NCI-H146 treated with DMSO at 0.1 percent for 48 hours (cell line): ENCODE results near the gene ZNF705A.
"Not testable (repeated sequence)": the region's sequence is repeated elsewhere in the genome, so short reads cannot be mapped to it uniquely, and the experiment has no call there.

Experiments
- DNase-seq: peaks from one replicate; lab custom pipeline; 2025; ENCODE audit not compliant: unreplicated experiment; lab: John Stamatoyannopoulos, UW

Gene ZNF705A

GRCh38 chr12:8183346-8183745 is 26.5 kb downstream of the ZNF705A start:
- DNase-seq: not testable (repeated sequence)

- not testable (repeated sequence) for DNase-seq
These were observed 27.4 kb downstream of the ZNF705A start for GRCh38 chr12:8184206-8184605.

DNA sequence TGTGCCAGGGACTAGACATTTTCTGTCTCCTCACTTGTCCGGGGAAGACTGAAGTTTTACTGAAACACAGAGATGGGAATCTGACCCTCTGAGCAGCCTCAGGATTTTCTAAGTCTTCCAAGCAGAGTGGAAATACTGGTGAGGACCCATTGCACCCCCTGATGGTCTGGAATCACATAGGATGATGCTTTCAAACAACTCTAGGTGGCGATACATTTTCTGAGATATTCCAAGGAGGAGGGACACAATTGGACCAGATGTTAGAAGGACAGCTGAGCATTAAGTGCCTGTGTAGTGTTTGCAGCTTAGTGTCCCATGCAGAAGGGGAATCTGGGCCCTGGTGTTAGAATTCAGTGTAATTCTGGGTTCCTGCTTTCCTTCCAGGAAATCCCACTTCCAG is 31.3 kb downstream of the ZNF705A start:
- DNase-seq: not testable (repeated sequence)

DNA sequence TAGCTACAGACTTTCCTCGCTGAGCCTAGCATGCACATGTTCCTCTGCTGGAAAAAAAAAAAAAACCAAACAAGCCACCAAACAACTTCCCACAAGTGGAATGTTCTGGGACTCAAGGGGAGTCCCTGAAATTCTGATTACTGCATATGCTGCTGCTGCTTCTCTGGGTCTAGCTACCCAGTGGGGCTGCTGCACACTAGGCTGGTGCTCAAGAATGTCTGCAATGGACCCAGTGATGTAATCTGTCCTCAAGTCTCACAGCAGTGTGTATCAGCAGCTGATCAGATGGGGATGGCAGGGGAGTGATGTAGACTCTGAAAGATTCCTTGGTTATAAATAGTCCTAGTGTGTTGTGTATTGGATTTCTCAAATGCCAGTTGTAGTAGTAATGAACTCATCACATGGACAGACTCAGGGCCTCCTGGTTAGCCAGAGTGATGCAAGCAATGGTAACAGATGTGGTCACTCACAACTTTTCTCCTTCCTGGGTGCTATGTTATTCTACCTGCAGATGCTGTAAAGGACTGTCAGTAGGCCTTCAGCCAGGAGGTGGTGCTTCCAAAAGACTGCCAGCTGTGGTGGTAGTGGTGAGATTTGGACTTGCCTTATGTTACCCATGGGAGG is 41.0 kb downstream of the ZNF705A start:
- not testable (repeated sequence) for DNase-seq

DNA sequence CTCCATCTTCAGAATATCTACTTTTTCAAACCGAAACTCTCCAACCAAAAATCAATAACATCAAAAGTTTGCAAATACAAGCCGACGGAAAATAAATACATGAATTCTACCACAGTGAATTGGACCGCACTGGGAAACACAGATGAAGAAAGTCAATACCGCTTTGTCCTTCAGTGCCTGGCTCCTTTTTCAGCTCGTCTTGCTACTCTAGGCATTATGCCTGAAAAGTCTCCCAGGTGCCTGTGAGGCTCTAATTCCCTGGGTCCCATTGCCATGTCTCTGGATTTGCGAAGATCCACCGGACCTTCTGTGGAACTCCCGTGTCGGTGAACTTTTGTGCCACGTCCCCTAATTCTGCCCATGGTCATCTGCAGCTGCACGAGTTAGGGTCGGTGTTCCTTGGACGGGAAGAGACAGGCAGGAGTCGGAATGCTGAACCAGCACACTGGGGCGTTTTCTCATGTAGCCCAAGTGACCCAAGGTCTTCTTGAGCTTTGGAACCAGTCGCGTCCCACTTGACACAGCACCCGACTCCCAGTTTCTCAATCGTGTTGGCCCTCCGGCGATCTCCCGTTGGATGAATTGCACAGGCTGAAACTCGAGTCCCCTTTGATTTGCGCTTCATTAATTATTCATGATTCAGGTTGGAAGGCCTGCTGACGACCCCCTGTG is 62.0 kb downstream of the ZNF705A start:
- not testable (repeated sequence) for DNase-seq

DNA sequence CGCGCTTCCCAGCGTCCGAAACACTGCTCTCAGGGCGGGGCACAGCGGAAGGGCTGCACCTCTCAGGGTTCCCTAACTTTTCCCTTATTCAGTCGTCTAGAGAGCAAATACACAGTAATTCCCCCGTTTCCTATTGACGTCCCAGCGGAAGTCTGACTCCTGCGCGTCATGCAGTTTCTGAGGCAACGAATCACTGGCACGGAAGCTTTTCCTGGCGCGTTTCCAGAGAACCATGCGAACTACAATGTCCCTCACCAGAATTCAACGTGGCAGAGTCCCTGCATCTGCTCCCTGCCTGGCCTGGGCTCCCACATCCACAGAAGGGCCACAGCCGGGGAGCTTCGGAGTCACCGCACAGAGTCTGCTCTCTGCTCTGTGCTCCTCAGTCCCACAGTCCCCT is 64.6 kb downstream of the ZNF705A start:
- DNase-seq: not testable (repeated sequence)

- DNase-seq: not testable (repeated sequence)
These were observed 65.0 kb downstream of the ZNF705A start for GRCh38 chr12:8221844-8222243.

GRCh38 chr12:8222303-8222702 is 65.5 kb downstream of the ZNF705A start:
- DNase-seq: not testable (repeated sequence)

DNA sequence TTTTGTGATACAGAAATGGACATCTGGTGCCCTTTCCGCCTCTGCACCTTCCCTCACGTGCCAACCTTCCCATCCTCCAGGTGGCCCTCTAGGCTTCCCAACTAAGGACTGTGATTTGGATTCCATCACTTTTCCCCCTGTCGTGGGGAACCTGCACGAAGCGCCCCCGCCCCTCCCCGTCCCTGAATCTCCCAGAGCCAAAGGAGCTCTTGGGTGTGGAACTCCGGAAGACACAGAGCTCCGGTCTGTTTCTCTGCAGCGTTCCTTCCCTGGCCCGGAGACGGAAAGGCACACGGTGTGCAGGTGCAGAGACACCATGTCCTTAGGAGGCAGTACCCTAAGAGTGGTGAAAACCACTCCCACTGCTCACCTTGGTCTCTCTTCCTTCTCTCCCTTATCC is 66.8 kb downstream of the ZNF705A start:
- not testable (repeated sequence) for DNase-seq

DNA sequence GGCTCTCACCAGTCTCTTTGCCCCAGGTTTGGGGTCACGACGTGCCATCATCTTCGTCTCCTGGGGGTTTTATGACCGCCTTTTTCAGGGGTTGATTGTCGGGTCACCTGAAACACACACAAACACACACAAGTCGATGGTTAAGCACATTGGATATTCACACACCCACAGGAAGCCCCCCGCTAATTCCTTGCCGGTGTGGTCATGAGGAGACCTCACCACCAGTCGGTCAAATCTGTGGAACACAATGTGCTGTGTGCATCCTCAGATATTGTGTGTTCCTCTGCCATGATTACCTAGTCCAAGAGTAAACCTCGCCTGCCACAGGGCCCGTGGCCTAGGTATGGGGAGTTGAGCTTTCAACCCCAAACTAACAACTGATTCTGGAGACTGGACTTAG is 68.0 kb downstream of the ZNF705A start:
- not testable (repeated sequence) for DNase-seq

- no peak for DNase-seq
These were observed 69.5 kb downstream of the ZNF705A start for GRCh38 chr12:8226355-8226754.

DNA sequence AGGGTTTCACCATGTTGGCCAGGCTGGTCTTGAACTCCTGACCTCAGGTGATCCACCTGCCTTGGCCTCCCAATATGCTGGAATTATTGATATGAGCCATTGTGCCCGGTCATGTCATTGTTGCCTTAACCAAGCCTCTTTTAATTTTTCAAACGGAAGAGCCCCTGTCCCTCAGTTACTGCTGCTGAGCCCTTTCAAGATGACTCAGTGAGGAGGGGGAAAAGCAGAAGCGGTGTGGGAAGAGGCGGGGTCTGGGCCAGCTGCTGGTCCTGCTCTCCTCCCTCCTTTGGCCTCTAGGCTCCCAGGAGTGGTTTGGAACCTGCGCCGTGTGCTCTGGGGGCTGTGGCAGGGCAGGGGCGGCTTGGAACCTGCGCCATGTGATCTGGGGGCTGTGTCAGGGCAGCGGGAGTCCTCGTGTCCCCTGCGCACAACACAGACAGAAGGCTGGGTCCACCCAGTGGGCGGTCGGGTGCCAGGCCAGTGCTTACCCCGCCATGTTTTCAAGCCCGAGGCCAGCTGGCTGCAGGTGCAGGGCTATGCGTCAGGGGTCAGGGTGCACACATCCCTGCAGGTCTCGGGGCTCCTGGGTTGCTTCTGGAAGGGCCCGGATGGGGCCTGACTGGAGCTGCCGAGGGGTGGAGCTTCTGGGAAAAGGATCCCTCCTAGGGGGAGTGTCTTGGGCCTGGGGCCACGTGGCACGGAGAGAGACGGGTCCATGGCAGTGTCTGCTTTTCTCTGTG is 70.3 kb downstream of the ZNF705A start, which contains the start of gene FAM90A1:
TSS of gene FAM90A1 (minus strand) at position 627 of the 740 bp plus-strand sequence. CDS start 2,786 bp downstream, outside the sequence.
- not testable (repeated sequence) for DNase-seq

- DNase-seq: not testable (repeated sequence)
These were observed 70.9 kb downstream of the ZNF705A start for GRCh38 chr12:8227732-8228077.

GRCh38 chr12:8228607-8229006 is 71.8 kb downstream of the ZNF705A start:
- not testable (repeated sequence) for DNase-seq

- not testable (repeated sequence) for DNase-seq
These were observed 72.7 kb downstream of the ZNF705A start for GRCh38 chr12:8229486-8229885.
